ENCODE measurements around the gene CORO2A. TPM values are rescaled to one million over a fixed set of nuclear protein-coding genes. Genes with fewer than 3 reads are reported as not detected.

The CORO2A gene
- total and polyA plus RNA-seq, 2 of the 8 experiments (the other 6 are each of a cell fraction or from before 2014, with no cell fraction given): 13.7 to 27.9 TPM

DNA sequence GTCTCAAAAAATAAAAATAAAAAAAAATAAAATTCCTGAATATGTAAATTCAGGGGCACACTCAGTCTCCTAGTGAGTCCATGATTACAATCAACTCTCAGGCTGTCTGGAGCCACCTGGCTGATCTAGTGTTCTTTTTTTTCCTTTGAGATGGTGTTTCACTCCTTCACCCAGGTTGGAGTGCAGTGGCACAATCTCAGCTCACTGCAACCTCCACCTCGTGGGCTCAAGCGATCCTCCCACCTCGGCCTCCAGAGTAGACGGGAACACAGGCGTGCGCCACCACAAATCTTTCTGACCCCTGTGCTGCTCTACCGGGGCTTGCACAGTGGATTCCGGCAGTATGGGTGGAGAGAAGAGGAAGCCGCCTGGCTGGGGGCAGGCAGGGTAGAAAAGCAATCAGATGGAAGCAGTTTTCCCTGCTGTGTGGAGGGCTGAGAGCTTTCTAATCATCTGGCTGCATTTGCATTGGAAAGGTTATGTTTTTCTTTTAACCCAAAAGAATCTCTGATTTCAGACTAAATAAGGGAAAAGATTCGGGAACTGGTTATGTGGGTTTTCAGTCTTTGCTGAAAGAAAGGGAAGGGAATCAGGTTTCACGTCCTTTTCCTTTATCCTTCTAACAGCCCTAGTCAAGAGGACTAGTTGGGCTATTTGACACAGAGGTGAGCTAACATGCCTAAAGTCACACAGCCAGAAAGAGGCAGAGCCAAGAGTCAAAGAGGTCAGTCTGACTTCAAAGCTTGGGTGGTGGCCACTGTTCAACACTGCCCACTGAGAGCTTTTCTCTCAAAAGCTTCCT lies 26.3 kb upstream of the CORO2A start:
- peak overlapping the region; percentile 74 for H3K27ac ChIP-seq (ENCODE audit: low read depth, low read length)
- H3K18ac ChIP-seq (ENCODE audit: extremely low read depth, low read length): no peak overlapping the region; the same call in 1 of the 2 replicates
- H2BK5ac ChIP-seq (ENCODE audit: low read depth, low read length): peak overlapping the region; percentile 93; the same call in 1 of the 2 replicates
- peak overlapping the region; percentile 64 for H4K91ac ChIP-seq (replicated peaks; ENCODE audit: insufficient read length, low read length)
- peaks cover 8 to 28% (median 17%) of the 10 kb centered on the region in 4 experiments for H3K4me1 ChIP-seq (replicated peaks in 1 of 4; ENCODE audit: control insufficient read depth in 3 of 4, insufficient read depth in 4 of 4, low read length in 3 of 4)
- no peaks in the 10 kb centered on the region for H3K79me1 ChIP-seq (ENCODE audit: low read depth, low read length)
- peak overlapping the region in 1 of 4 experiments; percentile 23; a peak in 1 of 8 replicates for H3K4me3 ChIP-seq (ENCODE audit: extremely low read depth in 1 of 4, insufficient read depth in 2 of 4, low read depth in 3 of 4, low read length in 4 of 4)
- H3K27me3 ChIP-seq (replicated peaks in 1 of 4; ENCODE audit: control insufficient read depth in 3 of 4, extremely low read depth in 1 of 4, insufficient read depth in 3 of 4, low read length in 3 of 4): no peaks in the 10 kb centered on the region
- H2BK120ac ChIP-seq (replicated peaks; ENCODE audit: low read depth, low read length): peak overlapping the region; percentile 40
- no peak overlapping the region for H3K14ac ChIP-seq (ENCODE audit: insufficient read length)
- peak overlapping the region; percentile 37 to 38; a peak in 3 of 4 replicates for H3K4me2 ChIP-seq (ENCODE audit: insufficient read depth in 1 of 2, low read depth in 2 of 2, low read length in 2 of 2)
- CTCF ChIA-PET (ENCODE audit: partially characterized antibody): interaction anchor here (0.6 to 7.6 kb wide), 10 partner anchors 10 to 382 kb away, joined by 3 to 62 read pairs (median 5); partner anchors contain the start of gene CORO2A
- no peaks in the 10 kb centered on the region for H4K20me1 ChIP-seq (replicated peaks in 1 of 2; ENCODE audit: control insufficient read depth in 1 of 2, insufficient read depth in 2 of 2, low read length in 2 of 2)
- peak overlapping the region; percentile 39 for H4K5ac ChIP-seq (ENCODE audit: insufficient read length, low read depth, low read length)
- FAIRE-seq (peak; percentile 86), DNase-seq (ENCODE audit: low read depth in 1 of 2, low spot score in 2 of 2) (peak; percentile 50 to 74)
- H3K36me3 ChIP-seq (ENCODE audit: control insufficient read depth in 2 of 4, insufficient read depth in 4 of 4, low read length in 3 of 4): peaks cover 0 to 3% (median under 1%) of the 10 kb centered on the region in 4 experiments; a peak in 1 of 8 replicates
- H2BK15ac ChIP-seq (ENCODE audit: low read length): no peak overlapping the region
- no peaks in the 10 kb centered on the region for H3K23me2 ChIP-seq (ENCODE audit: low read depth, low read length)
- no peak overlapping the region for H3K23ac ChIP-seq (ENCODE audit: insufficient read length)
- no peaks in the 10 kb centered on the region for H3K79me2 ChIP-seq (ENCODE audit: control insufficient read depth in 1 of 2, insufficient read depth in 2 of 2, low read length in 2 of 2)
- no peak overlapping the region for H2AFZ ChIP-seq (ENCODE audit: low read length)
- H3K56ac ChIP-seq (replicated peaks; ENCODE audit: insufficient read length, low read depth, low read length): no peak overlapping the region
- no peak overlapping the region for H3K4ac ChIP-seq (replicated peaks; ENCODE audit: insufficient read length, low read depth, low read length)
- peak overlapping the region; percentile 39; the same call in 1 of the 2 replicates for H2BK12ac ChIP-seq (ENCODE audit: low read depth, low read length)
- H4K8ac ChIP-seq (ENCODE audit: extremely low read depth, insufficient read depth, low read length): no peak overlapping the region
- H2BK20ac ChIP-seq (ENCODE audit: low read length): peak overlapping the region; percentile 66; the same call in 1 of the 2 replicates
- H3K9ac ChIP-seq (replicated peaks in 1 of 4; ENCODE audit: extremely low read depth in 1 of 4, low read depth in 3 of 4, low read length in 3 of 4): no peak overlapping the region
- no peak overlapping the region for H2AK5ac ChIP-seq (ENCODE audit: low read depth, low read length)
- H3K9me3 ChIP-seq (ENCODE audit: insufficient read depth in 2 of 2, low read depth in 1 of 2, low read length in 1 of 2): no peaks in the 10 kb centered on the region
- WGBS, 2 experiments (ENCODE audit: extremely low coverage in 1 of 2, insufficient coverage in 1 of 2, insufficient read length in 1 of 2, insufficient replicate concordance in 2 of 2, low coverage in 1 of 2, low lambda C conversion rate in 2 of 2, missing lambda C conversion rate in 1 of 2): 19% methylated on average over 11 of the region's 11 CpGs; no CpG with 5 or more reads in 1 of the 2 experiments
- POLR2A ChIA-PET (ENCODE audit: partially characterized antibody): interaction anchor here (0.7 to 4.0 kb wide), 11 partner anchors 9 to 134 kb away, joined by 3 to 27 read pairs (median 4); partner anchors contain the start of gene TBC1D2
- TF ChIP-seq, protein P1, sequence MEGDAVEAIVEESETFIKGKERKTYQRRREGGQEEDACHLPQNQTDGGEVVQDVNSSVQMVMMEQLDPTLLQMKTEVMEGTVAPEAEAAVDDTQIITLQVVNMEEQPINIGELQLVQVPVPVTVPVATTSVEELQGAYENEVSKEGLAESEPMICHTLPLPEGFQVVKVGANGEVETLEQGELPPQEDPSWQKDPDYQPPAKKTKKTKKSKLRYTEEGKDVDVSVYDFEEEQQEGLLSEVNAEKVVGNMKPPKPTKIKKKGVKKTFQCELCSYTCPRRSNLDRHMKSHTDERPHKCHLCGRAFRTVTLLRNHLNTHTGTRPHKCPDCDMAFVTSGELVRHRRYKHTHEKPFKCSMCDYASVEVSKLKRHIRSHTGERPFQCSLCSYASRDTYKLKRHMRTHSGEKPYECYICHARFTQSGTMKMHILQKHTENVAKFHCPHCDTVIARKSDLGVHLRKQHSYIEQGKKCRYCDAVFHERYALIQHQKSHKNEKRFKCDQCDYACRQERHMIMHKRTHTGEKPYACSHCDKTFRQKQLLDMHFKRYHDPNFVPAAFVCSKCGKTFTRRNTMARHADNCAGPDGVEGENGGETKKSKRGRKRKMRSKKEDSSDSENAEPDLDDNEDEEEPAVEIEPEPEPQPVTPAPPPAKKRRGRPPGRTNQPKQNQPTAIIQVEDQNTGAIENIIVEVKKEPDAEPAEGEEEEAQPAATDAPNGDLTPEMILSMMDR (IDR thresholded peaks at IDR 0.05; ENCODE audit: control extremely low read depth in 1 of 3, insufficient read depth in 1 of 3, low read depth in 1 of 3, low read length in 3 of 3): no peak
- TF ChIP-seq KDM1A (IDR thresholded peaks at IDR 0.05; ENCODE audit: borderline replicate concordance, low read length) (peak; percentile 40; the same call in 1 of the 2 replicates), TBP (IDR thresholded peaks at IDR 0.05; ENCODE audit: low read depth, low read length) (peak; percentile 53; the same call in 1 of the 2 replicates), POLR2A (IDR thresholded peaks at IDR 0.05; ENCODE audit: control extremely low read depth in 1 of 2, low read depth in 2 of 2, low read length in 2 of 2) (0 out of 3 replicates have a peak, but pooled peaks of 1 of the 2 experiments have one; percentile 42), SP1 (IDR thresholded peaks at IDR 0.05; ENCODE audit: low read depth, low read length) (peak; percentile 78), SIN3A (conservative IDR thresholded peaks at IDR 0.05 in 1 of 2, IDR thresholded peaks at IDR 0.05 in 1 of 2; ENCODE audit: low read depth in 1 of 2, low read length in 2 of 2) (0 out of 4 replicates have a peak, but pooled peaks of 1 of the 2 experiments have one; percentile 36), NRF1 (IDR thresholded peaks at IDR 0.05; ENCODE audit: low read depth, low read length) (no peak), EP300 (IDR thresholded peaks at IDR 0.05; ENCODE audit: borderline replicate concordance in 1 of 2, low read depth in 2 of 2, low read length in 2 of 2) (peak in 1 of 2 experiments; percentile 69; a peak in 1 of 3 replicates)
